Trophoblast cell (in vitro differentiated cells and primary cell): ENCODE results near the gene FUBP1.

Source experiments
- DNase-seq, 2 donors: peaks; one replicate each; pipeline ENCODE4 v3.0.0-alpha.2; 2016
- H2AFZ ChIP-seq: 2 replicates; pipeline ENCODE4 v1.6.1; 2013; ENCODE audit warnings: low read length, moderate library complexity, mild to moderate bottlenecking; ENCODE audit not compliant: insufficient read depth, poor library complexity
- H2AK5ac ChIP-seq: 2 replicates; pipeline ENCODE4 v1.6.1; 2013; ENCODE audit warnings: mild to moderate bottlenecking, low read length
- H2BK120ac ChIP-seq: 2 replicates; pipeline ENCODE4 v1.6.1; 2013; ENCODE audit warnings: low read length, mild to moderate bottlenecking, moderate library complexity; ENCODE audit not compliant: insufficient read depth, poor library complexity
- H2BK12ac ChIP-seq: 2 replicates; pipeline ENCODE4 v1.6.1; 2013; ENCODE audit warnings: mild to moderate bottlenecking, low read length, moderate library complexity
- H2BK5ac ChIP-seq: 2 replicates; pipeline ENCODE4 v1.6.1; 2013; ENCODE audit warnings: low read length, low read depth, moderate library complexity, mild to moderate bottlenecking; ENCODE audit not compliant: poor library complexity
- H3K14ac ChIP-seq: 2 replicates; pipeline ENCODE4 v1.6.1; 2013; ENCODE audit warnings: mild to moderate bottlenecking, low read length
- H3K18ac ChIP-seq: 2 replicates; pipeline ENCODE4 v1.6.1; 2013; ENCODE audit warnings: mild to moderate bottlenecking, low read length
- H3K23ac ChIP-seq: 2 replicates; pipeline ENCODE4 v1.6.1; 2013; ENCODE audit warnings: low read length
- H3K27ac ChIP-seq: 2 replicates; pipeline ENCODE4 v1.5.1; 2013; ENCODE audit warnings: low read depth, mild to moderate bottlenecking, inconsistent platforms, low read length, moderate library complexity
- H3K27me3 ChIP-seq: 2 replicates; pipeline ENCODE4 v1.6.1; 2013; ENCODE audit warnings: inconsistent platforms, mild to moderate bottlenecking, low read length, moderate library complexity; ENCODE audit not compliant: insufficient read depth
- H3K36me3 ChIP-seq, 2 experiments: 1 replicate in 1 of 2; 2 replicates in 1 of 2; pipeline ENCODE4 v1.6.1; 2013; ENCODE audit warnings: low read length in 2 of 2, mild to moderate bottlenecking in 2 of 2, moderate library complexity in 1 of 2; ENCODE audit not compliant: insufficient read depth in 2 of 2, control insufficient read depth in 1 of 2
- H3K4ac ChIP-seq: 2 replicates; pipeline ENCODE4 v1.6.1; 2013; ENCODE audit warnings: low read depth, mild to moderate bottlenecking, low read length, moderate library complexity
- H3K4me1 ChIP-seq, 2 experiments: 1 replicate in 1 of 2; 2 replicates in 1 of 2; pipeline ENCODE4 v1.6.1; 2013; ENCODE audit warnings: low read length in 2 of 2, mild to moderate bottlenecking in 2 of 2, moderate library complexity in 1 of 2; ENCODE audit not compliant: insufficient read depth in 2 of 2, control insufficient read depth in 1 of 2
- H3K4me2 ChIP-seq: 2 replicates; pipeline ENCODE4 v1.6.1; 2013; ENCODE audit warnings: inconsistent platforms, mild to moderate bottlenecking, low read length, moderate library complexity
- H3K4me3 ChIP-seq: 2 replicates; pipeline ENCODE4 v1.5.1; 2013; ENCODE audit warnings: mild to moderate bottlenecking, low read depth, low read length, inconsistent platforms
- H3K79me1 ChIP-seq: one replicate; pipeline ENCODE4 v1.6.1; 2013; ENCODE audit warnings: low read length
- H3K79me2 ChIP-seq: 2 replicates; pipeline ENCODE4 v1.6.1; 2013; ENCODE audit warnings: low read length, mild to moderate bottlenecking; ENCODE audit not compliant: control insufficient read depth, insufficient read depth, poor library complexity
- H3K9ac ChIP-seq: 2 replicates; pipeline ENCODE4 v1.6.1; 2013; ENCODE audit warnings: mild to moderate bottlenecking, low read length
- H3K9me3 ChIP-seq: 2 replicates; pipeline ENCODE4 v1.6.1; 2013; ENCODE audit warnings: low read depth, mild to moderate bottlenecking, control low read depth, inconsistent platforms, low read length; ENCODE audit not compliant: insufficient read depth
- H4K12ac ChIP-seq: 2 replicates; pipeline ENCODE4 v1.6.1; 2013; ENCODE audit warnings: low read depth, mild to moderate bottlenecking, low read length, moderate library complexity
- H4K8ac ChIP-seq: 2 replicates; pipeline ENCODE4 v1.6.1; 2013; ENCODE audit warnings: low read depth, mild to moderate bottlenecking, low read length, moderate library complexity
- H4K91ac ChIP-seq: one replicate; pipeline ENCODE4 v1.6.1; 2013; ENCODE audit warnings: low read depth, mild to moderate bottlenecking, low read length, moderate library complexity
- WGBS: extraction: QIAGEN DNeasy Blood & Tissue Kit; methylation state at CpG from one replicate; pipeline ENCODE4 v1.1.7; 2013; ENCODE audit warnings: missing lambda C conversion rate; ENCODE audit not compliant: insufficient read length, insufficient coverage; ENCODE audit errors: extremely low coverage; 5-methylcytosine and 5-hydroxymethylcytosine counted together

Gene FUBP1

GRCh38 chr1:77951328-77951727 lies 27.5 kb downstream of the FUBP1 start:
- no peak overlapping the region for H3K23ac ChIP-seq
- H3K27ac ChIP-seq = no peak overlapping the region
- no peak overlapping the region for H3K9ac ChIP-seq
- H2AFZ ChIP-seq = no peak overlapping the region
- no CpG with 5 or more reads among the region's 1 CpG for WGBS
- H3K9me3 ChIP-seq = no peaks in the 10 kb centered on the region
- H2BK120ac ChIP-seq = no peak overlapping the region
- no peak overlapping the region for H3K4me2 ChIP-seq
- no peak overlapping the region for H2BK5ac ChIP-seq
- no peak overlapping the region for H3K4me3 ChIP-seq
- no peaks in the 10 kb centered on the region for H3K79me1 ChIP-seq
- H3K4me1 ChIP-seq = no peaks in the 10 kb centered on the region
- peaks cover 15 to 31% of the 10 kb centered on the region in 2 experiments for H3K36me3 ChIP-seq
- no peak for DNase-seq
- H4K12ac ChIP-seq = no peak overlapping the region
- no peaks in the 10 kb centered on the region for H3K79me2 ChIP-seq
- no peak overlapping the region for H3K4ac ChIP-seq
- H2AK5ac ChIP-seq = no peak overlapping the region
- no peak overlapping the region for H2BK12ac ChIP-seq
- H3K27me3 ChIP-seq = no peaks in the 10 kb centered on the region
- H4K8ac ChIP-seq = no peak overlapping the region
- H4K91ac ChIP-seq = no peak overlapping the region
- H3K14ac ChIP-seq = no peak overlapping the region
- no peak overlapping the region for H3K18ac ChIP-seq

- no peak overlapping the region for H3K9ac ChIP-seq
- no peak overlapping the region for H3K4me2 ChIP-seq
- no peak overlapping the region for H3K23ac ChIP-seq
- H4K8ac ChIP-seq = no peak overlapping the region
- no peaks in the 10 kb centered on the region for H3K27me3 ChIP-seq
- H4K12ac ChIP-seq = no peak overlapping the region
- H3K79me1 ChIP-seq = no peaks in the 10 kb centered on the region
- H3K27ac ChIP-seq = no peak overlapping the region
- DNase-seq = no peak
- H3K4ac ChIP-seq = no peak overlapping the region
- H3K4me1 ChIP-seq = no peaks in the 10 kb centered on the region
- H3K9me3 ChIP-seq = no peaks in the 10 kb centered on the region
- no peak overlapping the region for H2BK120ac ChIP-seq
- H2BK12ac ChIP-seq = no peak overlapping the region
- no peak overlapping the region for H2AFZ ChIP-seq
- H4K91ac ChIP-seq = no peak overlapping the region
- no peak overlapping the region for H3K14ac ChIP-seq
- H3K36me3 ChIP-seq = peaks cover 15 to 31% of the 10 kb centered on the region in 2 experiments
- H2BK5ac ChIP-seq = no peak overlapping the region
- no peak overlapping the region for H3K4me3 ChIP-seq
- H2AK5ac ChIP-seq = no peak overlapping the region
- no peak overlapping the region for H3K18ac ChIP-seq
- no peaks in the 10 kb centered on the region for H3K79me2 ChIP-seq
These were observed 28.0 kb downstream of the FUBP1 start for GRCh38 chr1:77950873-77951272.

GRCh38 chr1:77948841-77949424 lies 29.9 kb downstream of the FUBP1 start:
- no peaks in the 10 kb centered on the region for H3K79me1 ChIP-seq

GRCh38 chr1:77945345-77945744 lies 33.5 kb downstream of the FUBP1 start:
- Histone ChIP-seq H3K18ac (no peak overlapping the region), H2AK5ac (no peak overlapping the region), H3K14ac (no peak overlapping the region), H4K12ac (no peak overlapping the region), H3K23ac (no peak overlapping the region), H3K9ac (no peak overlapping the region), H3K4me1 (no peaks in the 10 kb centered on the region), H3K27me3 (no peaks in the 10 kb centered on the region), H3K4me2 (no peak overlapping the region), H4K8ac (no peak overlapping the region), H2AFZ (no peak overlapping the region), H2BK12ac (no peak overlapping the region), H3K79me1 (no peaks in the 10 kb centered on the region), H3K4ac (no peak overlapping the region), H3K4me3 (no peak overlapping the region), H3K36me3 (peaks cover 4 to 14% of the 10 kb centered on the region in 2 experiments), H4K91ac (no peak overlapping the region), H3K79me2 (no peaks in the 10 kb centered on the region), H3K9me3 (no peaks in the 10 kb centered on the region), H2BK120ac (no peak overlapping the region), H3K27ac (no peak overlapping the region), H2BK5ac (no peak overlapping the region)
- no peak for DNase-seq
- whole genome bisulfite sequencing = no CpG with 5 or more reads among the region's 2 CpGs

More at GRCh38 chr1:77948841-77949424, 29.9 kb downstream of the FUBP1 start:
- no peaks in the 10 kb centered on the region for H3K27me3 ChIP-seq
- no peak overlapping the region for H3K14ac ChIP-seq
- peaks cover 12 to 25% of the 10 kb centered on the region in 2 experiments for H3K36me3 ChIP-seq
- H3K4me2 ChIP-seq = no peak overlapping the region
- DNase-seq = no peak
- H2BK5ac ChIP-seq = no peak overlapping the region
- no peak overlapping the region for H4K8ac ChIP-seq
- no peaks in the 10 kb centered on the region for H3K9me3 ChIP-seq
- WGBS = no CpG with 5 or more reads among the region's 2 CpGs
- H3K4ac ChIP-seq = no peak overlapping the region
- H3K23ac ChIP-seq = no peak overlapping the region
- no peak overlapping the region for H2AK5ac ChIP-seq
- H4K12ac ChIP-seq = no peak overlapping the region
- no peak overlapping the region for H4K91ac ChIP-seq
- no peak overlapping the region for H3K27ac ChIP-seq
- H2BK12ac ChIP-seq = no peak overlapping the region
- no peak overlapping the region for H3K4me3 ChIP-seq
- H3K18ac ChIP-seq = no peak overlapping the region
- no peaks in the 10 kb centered on the region for H3K4me1 ChIP-seq
- no peak overlapping the region for H3K9ac ChIP-seq
- H2BK120ac ChIP-seq = no peak overlapping the region
- no peak overlapping the region for H2AFZ ChIP-seq
- no peaks in the 10 kb centered on the region for H3K79me2 ChIP-seq
